ENCODE data around the gene TMOD1.

DNA sequence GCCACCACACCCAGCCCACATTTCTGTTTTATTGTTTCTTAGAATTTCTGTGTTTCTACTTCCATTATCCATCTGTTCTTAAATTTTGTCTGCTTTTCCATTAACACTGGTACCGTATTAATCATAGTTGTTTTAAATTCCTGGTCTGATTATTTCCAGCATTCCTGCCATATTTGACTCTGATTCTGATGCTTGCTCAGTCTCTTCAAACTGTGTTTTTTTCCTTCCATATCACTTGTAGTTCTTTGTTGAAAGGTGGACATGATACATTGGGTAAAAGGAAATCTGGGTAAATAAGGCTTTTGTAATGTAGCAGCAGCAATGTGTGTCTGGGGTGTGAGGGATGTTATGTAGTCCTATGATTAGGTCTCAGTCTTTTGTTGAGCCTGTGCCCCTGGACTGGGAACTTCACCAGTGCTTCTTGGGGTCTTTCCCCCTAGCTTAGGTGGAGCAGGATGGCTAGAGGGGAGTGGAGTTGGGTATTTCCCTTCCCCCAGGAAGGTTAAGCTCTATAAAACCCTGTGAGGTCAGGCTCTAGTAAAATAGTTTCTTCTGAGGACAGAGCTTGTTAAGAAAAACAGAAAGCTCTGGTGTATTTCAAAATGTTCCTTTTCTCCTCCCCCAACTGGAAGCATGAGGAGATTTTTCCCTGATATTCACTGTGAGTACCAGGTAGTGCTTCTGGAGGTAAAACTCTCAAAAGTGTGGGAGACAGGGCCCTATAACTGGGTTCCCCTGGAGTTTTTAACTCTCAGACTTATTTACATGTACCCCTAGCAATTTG is 10.1 kb upstream of the TMOD1 start:
- TF ChIP-seq, protein P1, sequence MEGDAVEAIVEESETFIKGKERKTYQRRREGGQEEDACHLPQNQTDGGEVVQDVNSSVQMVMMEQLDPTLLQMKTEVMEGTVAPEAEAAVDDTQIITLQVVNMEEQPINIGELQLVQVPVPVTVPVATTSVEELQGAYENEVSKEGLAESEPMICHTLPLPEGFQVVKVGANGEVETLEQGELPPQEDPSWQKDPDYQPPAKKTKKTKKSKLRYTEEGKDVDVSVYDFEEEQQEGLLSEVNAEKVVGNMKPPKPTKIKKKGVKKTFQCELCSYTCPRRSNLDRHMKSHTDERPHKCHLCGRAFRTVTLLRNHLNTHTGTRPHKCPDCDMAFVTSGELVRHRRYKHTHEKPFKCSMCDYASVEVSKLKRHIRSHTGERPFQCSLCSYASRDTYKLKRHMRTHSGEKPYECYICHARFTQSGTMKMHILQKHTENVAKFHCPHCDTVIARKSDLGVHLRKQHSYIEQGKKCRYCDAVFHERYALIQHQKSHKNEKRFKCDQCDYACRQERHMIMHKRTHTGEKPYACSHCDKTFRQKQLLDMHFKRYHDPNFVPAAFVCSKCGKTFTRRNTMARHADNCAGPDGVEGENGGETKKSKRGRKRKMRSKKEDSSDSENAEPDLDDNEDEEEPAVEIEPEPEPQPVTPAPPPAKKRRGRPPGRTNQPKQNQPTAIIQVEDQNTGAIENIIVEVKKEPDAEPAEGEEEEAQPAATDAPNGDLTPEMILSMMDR (IDR thresholded peaks at IDR 0.05 in 2 of 3, conservative IDR thresholded peaks at IDR 0.05 in 1 of 3; ENCODE audit: insufficient read depth in 2 of 3, low read depth in 1 of 3, low read length in 3 of 3) = no peak
- TF ChIP-seq RB1 (IDR thresholded peaks at IDR 0.05; ENCODE audit: low read depth) (no peak), NFXL1 (CRISPR knock-in tag; IDR thresholded peaks at IDR 0.05) (no peak), ADNP (tag; IDR thresholded peaks at IDR 0.05) (no peak), SMARCE1 (IDR thresholded peaks at IDR 0.05) (no peak), RBM22 (IDR thresholded peaks at IDR 0.05; ENCODE audit: low read depth, low read length, poor library complexity, severe bottlenecking) (no peak), NR2F6 (CRISPR knock-in tag; IDR thresholded peaks at IDR 0.05) (no peak), GTF2F1 (IDR thresholded peaks at IDR 0.05; ENCODE audit: low read depth, low read length) (no peak), SMAD4 (CRISPR knock-in tag; conservative IDR thresholded peaks at IDR 0.05) (no peak), POU5F1 (IDR thresholded peaks at IDR 0.05; ENCODE audit: borderline replicate concordance, low read depth, low read length, partially characterized antibody) (no peak)
- TF ChIP-seq, protein P2, sequence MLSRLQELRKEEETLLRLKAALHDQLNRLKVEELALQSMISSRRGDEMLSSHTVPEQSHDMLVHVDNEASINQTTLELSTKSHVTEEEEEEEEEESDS (CRISPR knock-in tag; IDR thresholded peaks at IDR 0.05) = no peak
- TF ChIP-seq, protein P3, sequence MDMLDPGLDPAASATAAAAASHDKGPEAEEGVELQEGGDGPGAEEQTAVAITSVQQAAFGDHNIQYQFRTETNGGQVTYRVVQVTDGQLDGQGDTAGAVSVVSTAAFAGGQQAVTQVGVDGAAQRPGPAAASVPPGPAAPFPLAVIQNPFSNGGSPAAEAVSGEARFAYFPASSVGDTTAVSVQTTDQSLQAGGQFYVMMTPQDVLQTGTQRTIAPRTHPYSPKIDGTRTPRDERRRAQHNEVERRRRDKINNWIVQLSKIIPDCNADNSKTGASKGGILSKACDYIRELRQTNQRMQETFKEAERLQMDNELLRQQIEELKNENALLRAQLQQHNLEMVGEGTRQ (CRISPR knock-in tag; IDR thresholded peaks at IDR 0.05) = no peak
- TF ChIP-seq, protein P4, sequence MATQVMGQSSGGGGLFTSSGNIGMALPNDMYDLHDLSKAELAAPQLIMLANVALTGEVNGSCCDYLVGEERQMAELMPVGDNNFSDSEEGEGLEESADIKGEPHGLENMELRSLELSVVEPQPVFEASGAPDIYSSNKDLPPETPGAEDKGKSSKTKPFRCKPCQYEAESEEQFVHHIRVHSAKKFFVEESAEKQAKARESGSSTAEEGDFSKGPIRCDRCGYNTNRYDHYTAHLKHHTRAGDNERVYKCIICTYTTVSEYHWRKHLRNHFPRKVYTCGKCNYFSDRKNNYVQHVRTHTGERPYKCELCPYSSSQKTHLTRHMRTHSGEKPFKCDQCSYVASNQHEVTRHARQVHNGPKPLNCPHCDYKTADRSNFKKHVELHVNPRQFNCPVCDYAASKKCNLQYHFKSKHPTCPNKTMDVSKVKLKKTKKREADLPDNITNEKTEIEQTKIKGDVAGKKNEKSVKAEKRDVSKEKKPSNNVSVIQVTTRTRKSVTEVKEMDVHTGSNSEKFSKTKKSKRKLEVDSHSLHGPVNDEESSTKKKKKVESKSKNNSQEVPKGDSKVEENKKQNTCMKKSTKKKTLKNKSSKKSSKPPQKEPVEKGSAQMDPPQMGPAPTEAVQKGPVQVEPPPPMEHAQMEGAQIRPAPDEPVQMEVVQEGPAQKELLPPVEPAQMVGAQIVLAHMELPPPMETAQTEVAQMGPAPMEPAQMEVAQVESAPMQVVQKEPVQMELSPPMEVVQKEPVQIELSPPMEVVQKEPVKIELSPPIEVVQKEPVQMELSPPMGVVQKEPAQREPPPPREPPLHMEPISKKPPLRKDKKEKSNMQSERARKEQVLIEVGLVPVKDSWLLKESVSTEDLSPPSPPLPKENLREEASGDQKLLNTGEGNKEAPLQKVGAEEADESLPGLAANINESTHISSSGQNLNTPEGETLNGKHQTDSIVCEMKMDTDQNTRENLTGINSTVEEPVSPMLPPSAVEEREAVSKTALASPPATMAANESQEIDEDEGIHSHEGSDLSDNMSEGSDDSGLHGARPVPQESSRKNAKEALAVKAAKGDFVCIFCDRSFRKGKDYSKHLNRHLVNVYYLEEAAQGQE (IDR thresholded peaks at IDR 0.05; ENCODE audit: borderline replicate concordance) = no peak
- TF ChIP-seq, protein P4 (CRISPR knock-in tag; IDR thresholded peaks at IDR 0.05; ENCODE audit: low read depth) = no peak

All from K562 (cell line).